Measurements from ENCODE around the gene MT1H.
A peak's percentile ranks its signal among the peaks of the same experiment; 100 is the strongest.

MT1H gene

DNA sequence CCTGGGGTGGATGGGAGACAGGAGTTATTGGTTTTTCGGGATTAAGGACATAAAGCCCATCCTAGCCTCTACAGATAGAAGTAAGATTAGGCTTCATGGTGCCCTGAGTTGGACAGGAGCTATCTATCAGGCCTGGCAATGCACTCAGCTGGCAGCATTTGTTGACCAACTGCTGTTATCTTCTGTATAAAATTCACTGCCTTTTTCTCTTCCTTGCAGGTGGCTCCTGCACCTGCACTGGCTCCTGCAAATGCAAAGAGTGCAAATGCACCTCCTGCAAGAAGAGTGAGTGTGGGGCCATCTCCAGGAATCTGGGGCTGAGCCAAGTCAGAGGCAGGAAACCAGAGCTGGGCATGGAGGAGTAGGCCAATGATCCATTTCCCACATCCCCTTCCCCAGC lies 30.6 kb upstream of the MT1H start:
- TF ChIP-seq, protein P1, sequence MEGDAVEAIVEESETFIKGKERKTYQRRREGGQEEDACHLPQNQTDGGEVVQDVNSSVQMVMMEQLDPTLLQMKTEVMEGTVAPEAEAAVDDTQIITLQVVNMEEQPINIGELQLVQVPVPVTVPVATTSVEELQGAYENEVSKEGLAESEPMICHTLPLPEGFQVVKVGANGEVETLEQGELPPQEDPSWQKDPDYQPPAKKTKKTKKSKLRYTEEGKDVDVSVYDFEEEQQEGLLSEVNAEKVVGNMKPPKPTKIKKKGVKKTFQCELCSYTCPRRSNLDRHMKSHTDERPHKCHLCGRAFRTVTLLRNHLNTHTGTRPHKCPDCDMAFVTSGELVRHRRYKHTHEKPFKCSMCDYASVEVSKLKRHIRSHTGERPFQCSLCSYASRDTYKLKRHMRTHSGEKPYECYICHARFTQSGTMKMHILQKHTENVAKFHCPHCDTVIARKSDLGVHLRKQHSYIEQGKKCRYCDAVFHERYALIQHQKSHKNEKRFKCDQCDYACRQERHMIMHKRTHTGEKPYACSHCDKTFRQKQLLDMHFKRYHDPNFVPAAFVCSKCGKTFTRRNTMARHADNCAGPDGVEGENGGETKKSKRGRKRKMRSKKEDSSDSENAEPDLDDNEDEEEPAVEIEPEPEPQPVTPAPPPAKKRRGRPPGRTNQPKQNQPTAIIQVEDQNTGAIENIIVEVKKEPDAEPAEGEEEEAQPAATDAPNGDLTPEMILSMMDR (conservative IDR thresholded peaks at IDR 0.05; ENCODE audit: low read length): no peak
- DNase-seq (ENCODE audit: low read depth): no peak
- H3K4me3 ChIP-seq (ENCODE audit: low read length): no peak overlapping the region

DNA sequence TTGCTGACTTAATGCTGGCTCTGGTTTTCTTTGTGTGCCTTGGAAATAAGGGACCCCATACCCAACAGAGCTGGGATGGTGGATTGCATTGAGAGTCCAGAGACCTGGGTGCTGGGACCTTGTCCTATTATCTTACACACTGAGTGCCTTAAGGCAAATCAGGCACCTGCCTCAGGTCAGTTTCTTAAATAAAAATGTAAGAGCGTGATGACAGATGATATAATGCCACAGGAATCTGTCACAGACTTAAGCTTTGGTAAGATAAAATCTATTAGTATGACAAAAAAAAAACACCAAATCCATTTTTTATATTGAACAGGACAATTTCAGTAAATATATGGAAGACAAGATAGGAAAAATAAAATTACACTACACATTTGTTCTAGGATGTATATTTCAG lies 29.5 kb upstream of the MT1H start:
- DNase-seq (ENCODE audit: low read depth): no peak
- TF ChIP-seq, protein P1 (conservative IDR thresholded peaks at IDR 0.05; ENCODE audit: low read length): no peak
- no peak overlapping the region for H3K4me3 ChIP-seq (ENCODE audit: low read length)

DNA sequence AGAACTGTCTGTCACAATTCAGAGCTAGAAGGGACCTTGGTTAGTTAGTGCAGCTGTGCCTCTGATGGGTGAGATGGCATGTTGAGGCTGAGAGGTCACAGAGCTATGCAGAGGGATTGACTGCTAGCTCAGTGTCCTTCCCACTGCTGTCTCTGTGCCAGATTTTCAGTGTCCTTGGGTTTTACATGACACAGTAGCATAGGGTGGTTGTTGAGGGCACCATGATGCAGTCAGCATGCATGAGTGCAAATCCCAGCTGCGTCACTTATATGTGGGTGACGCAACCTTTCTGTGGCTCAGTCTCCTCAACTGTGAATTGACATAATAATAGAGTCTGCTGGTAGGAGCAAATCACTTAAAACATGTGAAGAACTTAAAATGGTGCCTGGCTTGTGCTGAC lies 28.4 kb upstream of the MT1H start:
- TF ChIP-seq, protein P1 (conservative IDR thresholded peaks at IDR 0.05; ENCODE audit: low read length): no peak
- no peak overlapping the region for H3K4me3 ChIP-seq (ENCODE audit: low read length)
- no peak for DNase-seq (ENCODE audit: low read depth)

DNA sequence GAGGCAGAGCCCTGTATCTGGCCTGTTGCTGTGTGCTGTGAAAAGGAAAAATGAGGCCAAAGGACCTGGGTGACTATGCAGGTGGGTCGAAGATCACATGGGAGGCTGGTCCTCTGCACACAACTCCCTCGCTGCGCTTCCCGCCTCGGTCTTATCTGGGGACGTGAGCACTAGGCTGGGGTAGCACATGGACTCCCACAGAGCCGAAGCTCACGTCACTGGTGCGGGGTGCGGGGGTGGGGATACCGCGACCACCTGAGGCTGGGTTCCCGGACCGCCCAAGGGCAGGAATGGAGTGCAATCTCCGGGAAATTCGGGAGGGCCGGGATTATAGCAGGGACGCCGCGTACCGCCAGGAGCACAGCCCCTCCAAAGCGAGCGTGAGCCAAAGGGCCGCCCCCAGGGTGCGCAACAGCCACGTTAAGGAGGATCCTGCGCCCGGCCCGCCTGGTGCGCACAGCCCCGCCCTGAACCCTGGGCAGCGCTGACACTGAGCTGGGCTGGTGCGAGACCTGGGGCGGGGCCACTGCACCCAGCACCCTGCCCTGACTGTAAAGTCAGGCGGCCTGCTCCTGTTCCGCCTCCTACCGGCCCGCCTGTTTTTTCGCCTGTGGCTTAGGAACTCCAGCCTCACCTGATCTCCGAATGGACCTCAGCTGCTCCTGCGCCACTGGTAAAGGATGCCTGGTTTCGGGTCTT lies 26.4 kb upstream of the MT1H start:
- peak; percentile 38 for DNase-seq (ENCODE audit: low read depth)
- peak overlapping the region; percentile 46 for H3K4me3 ChIP-seq (ENCODE audit: low read length)
- TF ChIP-seq, protein P1 (conservative IDR thresholded peaks at IDR 0.05; ENCODE audit: low read length): peak; percentile 31

DNA sequence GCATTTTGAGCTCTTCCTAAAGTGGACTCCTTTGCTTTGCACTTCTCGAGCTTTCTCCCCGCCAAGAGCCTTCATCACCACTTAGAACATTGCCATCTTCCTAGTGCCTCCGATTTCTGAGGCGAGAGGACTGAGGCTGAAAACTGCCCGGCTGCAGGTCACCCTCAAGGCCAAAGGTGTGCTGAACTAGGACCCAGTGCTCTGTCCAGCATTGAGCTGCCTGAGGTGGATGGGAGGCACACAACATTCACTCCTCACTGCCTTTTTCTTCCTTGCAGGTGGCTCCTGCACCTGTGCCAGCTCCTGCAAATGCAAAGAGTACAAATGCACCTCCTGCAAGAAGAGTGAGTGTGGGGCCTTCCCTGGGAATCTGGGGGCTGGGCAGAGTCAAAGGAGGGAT lies 25.8 kb upstream of the MT1H start:
- DNase-seq (ENCODE audit: low read depth): no peak
- TF ChIP-seq, protein P1 (conservative IDR thresholded peaks at IDR 0.05; ENCODE audit: low read length): no peak
- H3K4me3 ChIP-seq (ENCODE audit: low read length): peak overlapping the region; percentile 46

DNA sequence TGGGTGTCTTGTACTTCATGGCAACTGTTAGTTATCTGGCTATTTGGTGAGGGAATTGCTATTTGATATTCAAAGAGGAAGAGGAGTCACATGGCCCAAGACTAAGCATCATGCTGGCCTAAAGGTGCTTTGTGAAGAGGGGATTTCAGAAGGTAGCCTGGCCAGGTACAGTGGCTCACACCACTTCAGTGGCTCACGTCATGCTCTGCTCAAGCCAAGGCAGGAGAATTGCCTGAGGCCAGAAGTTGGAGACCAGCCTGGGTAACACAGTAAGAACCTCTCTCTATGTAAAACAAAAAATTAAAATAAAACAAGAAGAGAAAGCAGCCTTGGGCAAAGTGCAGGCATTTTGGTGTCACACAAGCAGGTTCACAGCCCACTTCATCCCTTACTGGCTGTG lies 24.3 kb upstream of the MT1H start:
- DNase-seq (ENCODE audit: low read depth): no peak
- H3K4me3 ChIP-seq (ENCODE audit: low read length): no peak overlapping the region
- TF ChIP-seq, protein P1 (conservative IDR thresholded peaks at IDR 0.05; ENCODE audit: low read length): no peak

DNA sequence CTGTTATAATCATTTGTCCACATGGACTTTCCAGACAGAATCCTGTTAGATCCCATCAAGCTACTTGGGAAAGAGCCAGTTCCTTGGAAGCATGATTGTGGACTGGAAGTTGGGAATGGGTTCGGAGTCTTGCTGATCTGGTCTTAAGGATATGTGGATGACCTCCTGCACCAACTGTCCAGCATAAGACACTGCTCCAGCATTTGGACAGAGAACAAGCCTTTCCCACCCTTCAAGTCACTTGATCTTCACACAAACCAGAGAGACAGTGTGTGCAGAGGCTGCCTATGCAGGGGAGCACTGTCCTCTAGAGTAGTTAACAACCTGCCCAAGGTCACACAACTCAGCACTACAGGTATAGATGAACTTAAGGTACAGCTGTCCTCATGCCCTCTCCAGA lies 23.8 kb upstream of the MT1H start:
- TF ChIP-seq, protein P1 (conservative IDR thresholded peaks at IDR 0.05; ENCODE audit: low read length): no peak
- no peak overlapping the region for H3K4me3 ChIP-seq (ENCODE audit: low read length)
- DNase-seq (ENCODE audit: low read depth): no peak
